ENCODE data around the gene STAT3. TPM values are rescaled to one million over a fixed set of nuclear protein-coding genes. Genes with fewer than 3 reads are reported as not detected.
A peak's percentile ranks its signal among the peaks of the same experiment; 100 is the strongest.

Gene STAT3
- total and polyA plus RNA-seq, 9 of the 15 experiments (the other 6 are each of a cell fraction or from before 2014, with no cell fraction given), result 90.0 to 179 (median 114) TPM

DNA sequence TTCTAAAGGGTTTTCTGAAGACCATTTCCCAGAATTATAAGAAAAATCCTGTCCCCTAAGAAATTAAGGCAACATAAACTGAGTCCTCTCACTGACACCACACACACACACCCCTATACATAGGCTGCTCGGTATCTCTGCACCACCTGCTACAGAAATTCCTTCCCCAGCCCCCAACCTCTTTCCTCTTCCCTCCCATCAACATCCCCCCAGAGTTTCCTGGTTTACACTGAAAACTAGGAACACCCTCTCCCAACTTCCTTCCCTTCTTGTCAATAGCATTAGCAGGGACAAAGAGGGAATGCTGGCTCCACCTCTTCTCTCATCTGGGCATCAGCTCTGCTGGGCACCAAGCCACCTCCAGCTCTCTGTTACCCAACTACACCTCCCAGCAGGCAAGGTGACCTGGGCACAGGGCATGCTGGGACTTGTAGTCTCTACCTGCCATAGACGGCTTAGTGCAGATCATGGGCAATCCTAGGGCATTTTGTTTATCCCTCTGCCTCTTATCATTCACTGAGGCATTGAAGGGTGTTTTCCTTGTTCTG is 19.1 kb upstream of the STAT3 start (continued):
- TF ChIP-seq, protein P1, sequence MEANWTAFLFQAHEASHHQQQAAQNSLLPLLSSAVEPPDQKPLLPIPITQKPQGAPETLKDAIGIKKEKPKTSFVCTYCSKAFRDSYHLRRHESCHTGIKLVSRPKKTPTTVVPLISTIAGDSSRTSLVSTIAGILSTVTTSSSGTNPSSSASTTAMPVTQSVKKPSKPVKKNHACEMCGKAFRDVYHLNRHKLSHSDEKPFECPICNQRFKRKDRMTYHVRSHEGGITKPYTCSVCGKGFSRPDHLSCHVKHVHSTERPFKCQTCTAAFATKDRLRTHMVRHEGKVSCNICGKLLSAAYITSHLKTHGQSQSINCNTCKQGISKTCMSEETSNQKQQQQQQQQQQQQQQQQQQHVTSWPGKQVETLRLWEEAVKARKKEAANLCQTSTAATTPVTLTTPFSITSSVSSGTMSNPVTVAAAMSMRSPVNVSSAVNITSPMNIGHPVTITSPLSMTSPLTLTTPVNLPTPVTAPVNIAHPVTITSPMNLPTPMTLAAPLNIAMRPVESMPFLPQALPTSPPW (CRISPR knock-in tag; IDR thresholded peaks at IDR 0.05), result no peak; the same call in 1 of the 2 replicates
- TF ChIP-seq KLF1 (tag; IDR thresholded peaks at IDR 0.05) (no peak), ELF1 (tag; IDR thresholded peaks at IDR 0.05) (peak; percentile 44; the same call in 1 of the 2 replicates), PTRF (tag; IDR thresholded peaks at IDR 0.05) (no peak), TAF9B (IDR thresholded peaks at IDR 0.05; ENCODE audit: partially characterized antibody) (no peak), OTX1 (CRISPR knock-in tag; IDR thresholded peaks at IDR 0.05) (no peak), RUNX1 (IDR thresholded peaks at IDR 0.05; ENCODE audit: low read depth) (no peak), KDM1A (IDR thresholded peaks at IDR 0.05) (no peak), GABPB1 (CRISPR knock-in tag; IDR thresholded peaks at IDR 0.05) (no peak), THRAP3 (IDR thresholded peaks at IDR 0.05; ENCODE audit: borderline replicate concordance) (no peak), ZNF3 (CRISPR knock-in tag; IDR thresholded peaks at IDR 0.05) (no peak), SP1 (CRISPR knock-in tag; IDR thresholded peaks at IDR 0.05) (no peak), TBP (optimal IDR thresholded peaks at IDR 0.05; ENCODE audit: low read depth, low read length) (no peak)
- TF ChIP-seq, protein P2, sequence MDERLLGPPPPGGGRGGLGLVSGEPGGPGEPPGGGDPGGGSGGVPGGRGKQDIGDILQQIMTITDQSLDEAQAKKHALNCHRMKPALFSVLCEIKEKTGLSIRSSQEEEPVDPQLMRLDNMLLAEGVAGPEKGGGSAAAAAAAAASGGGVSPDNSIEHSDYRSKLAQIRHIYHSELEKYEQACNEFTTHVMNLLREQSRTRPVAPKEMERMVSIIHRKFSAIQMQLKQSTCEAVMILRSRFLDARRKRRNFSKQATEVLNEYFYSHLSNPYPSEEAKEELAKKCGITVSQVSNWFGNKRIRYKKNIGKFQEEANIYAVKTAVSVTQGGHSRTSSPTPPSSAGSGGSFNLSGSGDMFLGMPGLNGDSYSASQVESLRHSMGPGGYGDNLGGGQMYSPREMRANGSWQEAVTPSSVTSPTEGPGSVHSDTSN (CRISPR knock-in tag; IDR thresholded peaks at IDR 0.05; ENCODE audit: low read depth), result no peak
- TF ChIP-seq, protein P2 (tag; conservative IDR thresholded peaks at IDR 0.05; ENCODE audit: low read depth), result no peak
- TF ChIP-seq, protein P3, sequence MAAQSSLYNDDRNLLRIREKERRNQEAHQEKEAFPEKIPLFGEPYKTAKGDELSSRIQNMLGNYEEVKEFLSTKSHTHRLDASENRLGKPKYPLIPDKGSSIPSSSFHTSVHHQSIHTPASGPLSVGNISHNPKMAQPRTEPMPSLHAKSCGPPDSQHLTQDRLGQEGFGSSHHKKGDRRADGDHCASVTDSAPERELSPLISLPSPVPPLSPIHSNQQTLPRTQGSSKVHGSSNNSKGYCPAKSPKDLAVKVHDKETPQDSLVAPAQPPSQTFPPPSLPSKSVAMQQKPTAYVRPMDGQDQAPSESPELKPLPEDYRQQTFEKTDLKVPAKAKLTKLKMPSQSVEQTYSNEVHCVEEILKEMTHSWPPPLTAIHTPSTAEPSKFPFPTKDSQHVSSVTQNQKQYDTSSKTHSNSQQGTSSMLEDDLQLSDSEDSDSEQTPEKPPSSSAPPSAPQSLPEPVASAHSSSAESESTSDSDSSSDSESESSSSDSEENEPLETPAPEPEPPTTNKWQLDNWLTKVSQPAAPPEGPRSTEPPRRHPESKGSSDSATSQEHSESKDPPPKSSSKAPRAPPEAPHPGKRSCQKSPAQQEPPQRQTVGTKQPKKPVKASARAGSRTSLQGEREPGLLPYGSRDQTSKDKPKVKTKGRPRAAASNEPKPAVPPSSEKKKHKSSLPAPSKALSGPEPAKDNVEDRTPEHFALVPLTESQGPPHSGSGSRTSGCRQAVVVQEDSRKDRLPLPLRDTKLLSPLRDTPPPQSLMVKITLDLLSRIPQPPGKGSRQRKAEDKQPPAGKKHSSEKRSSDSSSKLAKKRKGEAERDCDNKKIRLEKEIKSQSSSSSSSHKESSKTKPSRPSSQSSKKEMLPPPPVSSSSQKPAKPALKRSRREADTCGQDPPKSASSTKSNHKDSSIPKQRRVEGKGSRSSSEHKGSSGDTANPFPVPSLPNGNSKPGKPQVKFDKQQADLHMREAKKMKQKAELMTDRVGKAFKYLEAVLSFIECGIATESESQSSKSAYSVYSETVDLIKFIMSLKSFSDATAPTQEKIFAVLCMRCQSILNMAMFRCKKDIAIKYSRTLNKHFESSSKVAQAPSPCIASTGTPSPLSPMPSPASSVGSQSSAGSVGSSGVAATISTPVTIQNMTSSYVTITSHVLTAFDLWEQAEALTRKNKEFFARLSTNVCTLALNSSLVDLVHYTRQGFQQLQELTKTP (IDR thresholded peaks at IDR 0.05; ENCODE audit: low read depth in 1 of 2, partially characterized antibody in 2 of 2), result peak in 1 of 2 experiments; percentile 96
- TF ChIP-seq, protein P4, sequence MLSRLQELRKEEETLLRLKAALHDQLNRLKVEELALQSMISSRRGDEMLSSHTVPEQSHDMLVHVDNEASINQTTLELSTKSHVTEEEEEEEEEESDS (CRISPR knock-in tag; IDR thresholded peaks at IDR 0.05), result no peak
- TF ChIP-seq, protein P5, sequence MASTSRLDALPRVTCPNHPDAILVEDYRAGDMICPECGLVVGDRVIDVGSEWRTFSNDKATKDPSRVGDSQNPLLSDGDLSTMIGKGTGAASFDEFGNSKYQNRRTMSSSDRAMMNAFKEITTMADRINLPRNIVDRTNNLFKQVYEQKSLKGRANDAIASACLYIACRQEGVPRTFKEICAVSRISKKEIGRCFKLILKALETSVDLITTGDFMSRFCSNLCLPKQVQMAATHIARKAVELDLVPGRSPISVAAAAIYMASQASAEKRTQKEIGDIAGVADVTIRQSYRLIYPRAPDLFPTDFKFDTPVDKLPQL (IDR thresholded peaks at IDR 0.05; ENCODE audit: extremely low read depth, insufficient read length), result no peak
